NAMALWA (cell line): ENCODE measurements around the gene IGF2BP3.

Source experiments
- DNase-seq: peaks from one replicate; pipeline ENCODE4 v3.0.0-alpha.2; 2015; ENCODE audit warnings: low spot score

The IGF2BP3 gene

DNA sequence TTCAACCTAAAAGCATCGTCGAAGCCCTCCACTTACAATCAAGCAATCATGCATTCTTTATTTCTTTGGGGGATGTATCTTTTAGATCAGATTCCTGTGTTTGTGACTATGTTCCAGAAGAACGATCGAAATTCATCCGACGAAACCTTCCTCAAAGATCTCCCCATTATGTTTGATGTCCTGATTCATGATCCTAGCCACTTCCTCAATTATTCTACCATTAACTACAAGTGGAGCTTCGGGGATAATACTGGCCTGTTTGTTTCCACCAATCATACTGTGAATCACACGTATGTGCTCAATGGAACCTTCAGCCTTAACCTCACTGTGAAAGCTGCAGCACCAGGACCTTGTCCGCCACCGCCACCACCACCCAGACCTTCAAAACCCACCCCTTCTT lies 209.9 kb downstream of the IGF2BP3 start:
- DNase-seq = no peak
